DMS 273 (cell line): ENCODE results near the gene MAML3.

Experiments
- DNase-seq: peaks from one replicate; lab custom pipeline; 2025; ENCODE audit not compliant: unreplicated experiment; lab: John Stamatoyannopoulos, UW

The MAML3 gene

GRCh38 chr4:139823746-139824145 is 330.2 kb downstream of the MAML3 start:
- DNase-seq, result no peak

DNA sequence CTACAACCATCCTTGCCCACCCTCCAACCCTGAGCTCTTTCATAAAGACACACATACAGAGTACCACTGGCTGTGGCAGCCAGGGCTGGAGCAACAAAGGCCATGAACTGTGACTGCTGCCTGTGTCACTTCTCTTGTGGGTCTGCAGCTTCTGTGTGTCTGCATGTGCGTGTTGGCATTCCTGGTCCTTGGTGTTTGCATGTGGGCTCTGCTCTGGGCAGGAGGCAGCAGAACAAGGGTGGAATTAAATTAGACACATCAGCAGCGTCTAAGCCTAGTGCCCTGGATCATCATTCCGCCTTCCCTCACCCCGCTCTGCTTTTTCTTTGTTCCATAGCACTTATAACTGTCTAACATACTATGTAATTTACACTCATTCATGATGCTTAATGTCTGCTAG is 330.6 kb downstream of the MAML3 start:
- DNase-seq, result no peak

DNA sequence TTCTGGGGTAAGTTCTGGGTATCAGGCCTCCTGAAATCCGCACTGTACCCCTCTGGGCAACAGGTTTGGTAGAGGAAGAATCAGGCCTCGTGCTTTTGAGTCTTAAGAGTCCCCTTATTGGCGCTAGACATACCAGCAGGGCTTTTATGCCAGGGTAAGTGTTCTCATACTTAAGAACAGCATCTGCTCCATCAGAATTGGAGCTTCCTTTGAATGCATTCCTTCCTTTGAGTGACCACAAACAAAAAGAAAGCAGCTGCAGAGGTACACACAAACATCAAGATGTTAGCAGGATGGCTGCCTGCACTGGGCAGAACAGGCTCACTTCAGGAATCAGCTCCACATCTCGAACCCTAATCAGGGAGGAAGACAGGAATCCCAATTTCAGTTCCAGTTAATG is 331.6 kb downstream of the MAML3 start:
- DNase-seq, result no peak

DNA sequence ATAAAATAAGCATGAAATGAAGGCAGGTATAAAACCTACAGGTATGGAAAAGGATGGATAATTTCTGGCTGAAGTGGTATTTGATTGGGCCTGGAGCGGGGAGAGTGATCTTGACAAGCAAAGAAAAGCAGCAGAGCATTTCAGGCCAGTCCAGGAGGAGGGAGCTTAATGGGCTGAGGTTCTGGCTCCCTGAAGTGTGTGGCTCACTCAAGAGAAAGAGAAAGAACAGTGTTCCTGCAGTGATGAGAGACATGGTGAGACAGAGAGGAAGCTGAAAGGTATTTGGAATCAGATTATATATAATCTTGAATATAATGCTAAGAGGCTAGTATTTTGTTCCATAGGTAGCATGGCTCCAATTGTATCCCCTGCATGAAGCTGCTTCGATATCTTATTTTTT is 334.9 kb downstream of the MAML3 start:
- DNase-seq, result no peak

DNA sequence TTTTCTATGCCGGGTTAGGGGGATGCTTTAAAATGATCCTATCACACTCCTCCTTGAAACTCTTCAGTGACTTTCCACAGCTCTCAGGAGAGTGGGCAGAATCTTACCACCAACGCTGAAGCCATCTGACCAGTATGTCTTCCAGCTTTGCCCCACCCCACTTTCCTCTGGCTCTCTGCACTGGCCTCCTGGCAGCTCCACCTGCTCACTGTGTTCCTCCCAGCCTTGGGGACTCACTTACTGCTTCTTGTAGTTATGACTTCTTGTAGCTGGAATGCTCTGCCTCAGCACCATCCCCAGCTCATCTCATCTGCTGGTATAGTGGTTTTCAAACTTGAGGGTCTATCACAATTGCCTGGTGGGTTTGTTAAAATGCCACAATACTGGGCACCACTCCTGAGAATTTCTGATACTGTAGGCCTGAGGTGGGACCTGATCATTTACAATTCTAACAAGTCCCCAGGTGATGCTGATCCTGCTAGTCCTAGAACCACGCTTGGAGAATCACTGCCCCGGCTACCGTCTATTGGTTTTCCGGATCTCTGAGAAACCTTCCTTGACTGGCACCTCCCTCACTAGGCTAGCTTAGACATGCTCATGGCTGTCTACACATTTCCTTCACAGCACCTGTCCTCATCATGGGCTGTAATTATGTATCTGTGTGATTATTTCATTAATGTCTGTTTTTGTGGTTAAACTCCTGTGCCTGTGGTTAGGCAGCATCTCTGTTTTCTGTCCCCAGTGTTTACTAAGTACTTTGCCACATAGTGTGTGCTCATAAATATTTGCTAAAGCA is 336.1 kb downstream of the MAML3 start:
- DNase-seq, result no peak

- DNase-seq, result no peak
Measured at GRCh38 chr4:139816856-139817255, 337.1 kb downstream of the MAML3 start.

DNA sequence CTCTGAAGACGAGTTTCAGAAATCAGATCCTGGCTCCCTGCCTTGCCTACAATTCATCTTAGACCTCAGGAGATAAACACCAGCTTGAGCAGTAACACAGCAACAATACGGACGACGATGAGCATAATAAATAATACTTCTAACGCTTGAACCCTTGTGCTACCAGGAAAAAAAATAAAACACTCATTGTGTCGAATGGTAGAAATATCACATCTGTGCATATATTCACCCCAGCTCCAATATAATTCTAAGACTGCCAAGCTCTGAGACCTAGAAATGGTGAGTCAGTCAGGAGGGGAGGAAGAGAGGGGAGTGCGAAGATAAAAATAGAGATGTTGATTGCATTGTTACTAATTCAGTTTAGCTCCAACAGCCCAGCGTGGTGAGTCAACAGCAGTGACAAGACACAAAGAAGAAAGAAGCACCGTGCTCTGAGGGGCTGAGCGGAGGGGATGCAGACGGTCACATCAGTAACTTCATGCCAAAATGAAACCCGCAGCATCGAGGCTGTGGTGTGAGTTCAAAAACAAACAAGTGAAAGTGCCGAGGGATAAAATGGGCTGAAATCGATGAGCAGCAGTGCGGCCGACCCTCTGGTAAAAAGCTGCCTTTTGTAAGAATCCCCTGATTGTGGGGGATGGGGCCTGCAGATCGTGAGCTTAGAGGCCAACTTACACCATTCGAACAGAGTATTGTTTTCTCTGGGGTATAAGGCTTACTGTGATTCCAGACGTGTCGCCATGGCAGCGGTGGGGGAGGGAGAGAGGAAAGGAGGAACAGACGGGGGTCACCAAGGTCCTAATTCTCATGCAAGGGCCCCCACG is 338.0 kb downstream of the MAML3 start:
- DNase-seq, result peak; percentile 39

DNA sequence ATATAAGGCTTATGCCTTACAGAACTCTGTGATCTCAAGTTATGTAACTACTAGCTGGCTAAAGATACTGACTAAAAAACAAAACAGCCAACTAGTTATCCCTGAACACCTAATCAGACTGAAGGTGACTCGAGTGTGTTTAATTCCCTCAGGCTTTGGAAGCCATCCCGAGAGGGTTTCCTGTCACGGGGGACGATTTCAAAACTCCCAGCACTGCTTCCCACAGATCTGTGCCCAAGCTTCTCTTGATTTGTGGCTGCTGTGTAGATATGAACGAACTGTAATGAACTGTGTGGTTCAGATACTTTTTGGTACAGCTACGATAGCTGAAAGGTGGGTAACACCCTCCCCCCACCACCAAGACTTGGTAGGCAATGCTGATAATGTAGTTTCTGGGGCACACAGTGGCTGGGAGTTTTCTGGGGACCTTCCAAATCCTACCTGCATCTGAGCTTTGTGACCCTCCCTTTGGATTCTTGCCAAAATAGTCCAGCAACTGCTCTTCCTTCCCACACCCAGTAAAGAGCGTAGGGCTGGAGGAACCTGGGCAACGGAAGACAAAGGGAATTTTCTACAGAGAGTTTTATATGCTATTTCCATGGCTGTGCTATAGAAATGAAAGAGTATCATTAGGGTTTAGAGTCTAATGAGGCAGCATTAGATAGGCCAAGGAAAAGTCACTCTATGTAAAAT is 339.5 kb downstream of the MAML3 start:
- peak; percentile 6 for DNase-seq

- DNase-seq, result no peak
Measured at GRCh38 chr4:139813881-139814280, 340.1 kb downstream of the MAML3 start.

DNA sequence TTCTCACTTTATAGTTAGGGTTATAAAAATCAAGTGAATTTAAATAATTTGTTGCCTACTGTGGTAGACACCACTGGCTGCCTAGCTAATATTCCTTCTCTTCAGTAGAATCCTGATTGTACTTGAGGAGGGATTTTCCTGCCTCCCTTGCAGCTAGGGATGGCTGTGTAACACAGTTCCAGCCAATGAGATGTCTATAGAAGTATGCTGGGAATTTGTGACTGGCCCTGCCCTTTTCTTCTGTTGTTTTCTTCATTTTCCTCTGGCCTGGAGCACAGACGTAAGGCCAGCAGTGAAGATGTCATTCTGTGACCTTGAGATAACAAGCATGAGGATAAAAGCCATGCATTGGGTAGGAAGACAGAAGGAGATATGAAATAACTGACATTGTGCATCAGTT is 343.3 kb downstream of the MAML3 start:
- no peak for DNase-seq

DNA sequence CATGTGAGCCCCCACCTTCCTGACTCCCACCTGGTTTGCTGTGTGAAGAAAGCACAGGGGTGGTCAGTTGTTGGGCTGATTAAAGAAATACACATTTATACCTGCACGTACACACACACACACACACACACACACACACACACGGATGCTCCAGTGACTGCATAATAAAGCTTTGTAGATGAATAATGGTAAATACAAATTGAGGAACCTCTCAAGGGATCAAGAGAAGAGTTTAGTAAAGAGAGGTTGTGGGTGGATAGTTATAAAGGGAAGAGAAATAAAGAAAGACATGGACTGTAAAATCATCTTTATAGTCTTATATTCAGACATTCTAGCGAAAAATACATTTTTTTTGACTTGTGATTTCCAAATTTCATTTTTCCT is 344.2 kb downstream of the MAML3 start:
- no peak for DNase-seq

DNA sequence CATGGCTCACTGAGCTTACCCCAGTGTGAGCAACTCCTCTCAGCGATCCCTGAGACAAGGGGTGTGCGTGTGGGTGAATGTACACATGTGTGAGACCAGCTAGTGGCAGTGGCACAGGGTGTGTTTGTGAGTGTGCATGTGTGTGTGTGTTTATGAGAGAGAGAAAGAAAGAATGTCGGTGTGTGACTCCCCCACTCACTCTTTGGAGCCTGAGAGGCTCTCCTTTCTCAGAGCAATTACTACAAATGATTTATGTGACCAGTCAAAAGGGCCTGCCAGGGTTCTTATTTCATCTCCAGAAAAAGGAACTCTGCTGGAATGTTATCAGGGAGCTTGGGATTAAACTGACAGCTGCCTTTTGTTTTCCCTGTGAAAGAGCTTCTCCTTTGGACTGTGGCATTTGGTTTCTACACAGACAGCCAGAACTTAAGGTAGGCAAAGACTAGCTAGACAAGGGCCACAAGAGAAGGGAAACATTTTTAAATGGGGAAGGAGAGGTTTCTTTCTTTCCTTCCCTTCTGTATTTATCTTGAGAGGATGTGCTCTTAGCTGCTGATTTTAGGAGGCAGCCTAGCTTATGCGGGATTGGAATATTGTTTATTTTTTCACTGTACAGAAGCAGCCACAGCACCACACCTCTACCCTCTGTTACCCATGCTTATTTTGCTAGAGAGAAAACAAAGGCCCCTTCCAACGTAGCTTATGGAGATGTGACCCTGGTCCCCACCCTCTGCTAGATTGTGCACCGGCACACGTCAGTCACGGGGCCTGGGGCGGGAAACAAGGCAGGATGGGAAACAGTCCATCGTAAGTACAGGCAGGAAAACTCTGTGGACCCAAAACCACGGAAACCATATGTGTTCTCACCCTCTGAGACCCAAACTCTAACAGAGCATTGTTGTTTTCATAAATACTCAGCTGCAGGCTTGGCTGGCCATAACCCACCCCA is 344.9 kb downstream of the MAML3 start:
- DNase-seq, result peak; percentile 48

DNA sequence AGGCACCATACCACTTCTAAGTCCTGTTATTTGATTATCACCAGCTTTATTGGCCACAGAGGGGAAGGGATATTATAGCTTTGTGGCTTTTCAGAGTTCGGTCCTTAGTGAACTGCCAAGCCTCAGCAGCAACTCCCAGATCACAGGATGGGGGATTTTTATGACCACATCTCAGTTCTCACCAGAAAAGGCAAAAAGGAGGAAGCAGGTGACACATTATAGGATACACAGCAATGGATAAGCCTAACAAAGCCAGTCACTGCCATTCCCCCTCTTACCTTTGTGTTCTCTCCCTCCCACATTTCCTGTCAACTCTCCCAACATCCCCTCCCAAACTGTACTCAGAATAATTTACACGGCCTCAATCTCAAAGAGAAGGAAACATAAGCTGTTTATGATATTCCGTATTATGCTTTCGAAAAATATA is 345.6 kb downstream of the MAML3 start:
- DNase-seq, result no peak

- DNase-seq, result no peak
Measured at GRCh38 chr4:139807483-139807882, 346.5 kb downstream of the MAML3 start.

- no peak for DNase-seq
Measured at GRCh38 chr4:139806929-139807328, 347.1 kb downstream of the MAML3 start.

GRCh38 chr4:139802931-139803330 is 351.1 kb downstream of the MAML3 start:
- DNase-seq, result no peak

GRCh38 chr4:139802488-139802887 is 351.5 kb downstream of the MAML3 start:
- DNase-seq, result peak; percentile 40

- peak; percentile 84 for DNase-seq
Measured at GRCh38 chr4:139801895-139802294, 352.1 kb downstream of the MAML3 start.

GRCh38 chr4:139800082-139800481 is 353.9 kb downstream of the MAML3 start:
- DNase-seq, result no peak

DNA sequence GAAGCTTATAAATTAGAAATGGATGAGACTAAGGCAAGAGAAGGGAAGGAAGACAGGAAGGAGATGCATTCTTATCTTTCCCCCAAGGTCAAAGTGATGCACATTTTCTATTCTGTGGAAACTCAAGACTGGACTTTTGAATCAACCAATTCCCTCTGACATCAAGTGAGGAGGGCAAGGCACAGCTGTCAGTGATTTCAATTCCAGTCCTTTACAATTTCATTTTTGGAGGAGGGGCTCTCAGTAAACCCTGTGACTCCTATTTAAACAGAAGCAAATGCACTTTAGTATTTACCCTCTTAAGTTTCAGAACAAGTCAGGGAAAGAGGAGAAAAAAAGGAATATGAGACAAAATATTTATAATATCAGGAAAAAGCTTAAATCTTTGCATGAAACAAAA is 354.4 kb downstream of the MAML3 start:
- peak; percentile 25 for DNase-seq

DNA sequence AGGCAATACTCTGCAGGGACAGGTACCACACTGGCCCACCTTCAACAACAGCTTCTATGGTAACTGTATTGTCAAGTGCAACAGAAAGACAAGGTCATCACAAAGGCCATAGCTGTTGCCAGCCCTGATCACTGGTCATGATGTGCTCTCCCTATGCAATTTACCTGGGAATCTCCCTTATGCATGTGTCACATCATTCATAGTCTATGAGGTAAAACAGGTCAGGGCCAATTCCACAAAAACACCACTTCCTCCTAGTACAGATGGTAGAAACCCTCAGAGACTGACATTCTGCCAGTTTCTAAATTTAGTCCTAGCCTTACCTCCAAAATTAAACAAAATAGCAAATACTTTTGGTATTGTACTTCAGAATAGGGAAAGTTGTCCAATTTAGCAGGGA is 355.5 kb downstream of the MAML3 start:
- DNase-seq, result peak; percentile 5
